ENCODE measurements around the gene NEURL3. TPM values are rescaled to one million over a fixed set of nuclear protein-coding genes. Genes with fewer than 3 reads are reported as not detected.

The NEURL3 gene
- total RNA-seq, 1 experiment from 2014 or later: not detected

DNA sequence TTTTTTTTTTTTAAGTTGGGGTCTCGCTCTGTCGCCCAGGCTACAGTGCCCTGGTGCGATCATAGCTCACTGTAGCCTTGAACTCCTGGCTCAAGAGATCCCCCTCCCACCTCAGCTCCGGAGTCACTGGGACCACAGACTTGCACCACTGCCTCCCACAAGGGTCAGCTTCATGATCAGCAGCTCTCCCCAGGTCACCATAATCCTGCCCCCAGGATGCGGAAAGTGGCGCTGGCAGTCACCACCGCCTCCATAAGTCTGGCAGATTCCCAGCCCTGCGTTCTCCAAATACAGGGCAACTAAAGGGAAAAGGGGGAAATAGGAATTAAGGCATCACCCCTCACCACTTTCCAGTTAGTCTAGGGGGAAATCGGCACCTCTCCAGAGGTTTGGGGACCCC, 26.2 kb upstream of the NEURL3 start:
- in situ Hi-C loops (cut with HindIII; ENCODE audit: low pct_unique_long_range_greater_than_20kb, low sequenced_read_pairs): loop anchor here (25.0 kb wide), 1 partner anchor 94 kb away; no protein-coding TSS in a partner anchor

DNA sequence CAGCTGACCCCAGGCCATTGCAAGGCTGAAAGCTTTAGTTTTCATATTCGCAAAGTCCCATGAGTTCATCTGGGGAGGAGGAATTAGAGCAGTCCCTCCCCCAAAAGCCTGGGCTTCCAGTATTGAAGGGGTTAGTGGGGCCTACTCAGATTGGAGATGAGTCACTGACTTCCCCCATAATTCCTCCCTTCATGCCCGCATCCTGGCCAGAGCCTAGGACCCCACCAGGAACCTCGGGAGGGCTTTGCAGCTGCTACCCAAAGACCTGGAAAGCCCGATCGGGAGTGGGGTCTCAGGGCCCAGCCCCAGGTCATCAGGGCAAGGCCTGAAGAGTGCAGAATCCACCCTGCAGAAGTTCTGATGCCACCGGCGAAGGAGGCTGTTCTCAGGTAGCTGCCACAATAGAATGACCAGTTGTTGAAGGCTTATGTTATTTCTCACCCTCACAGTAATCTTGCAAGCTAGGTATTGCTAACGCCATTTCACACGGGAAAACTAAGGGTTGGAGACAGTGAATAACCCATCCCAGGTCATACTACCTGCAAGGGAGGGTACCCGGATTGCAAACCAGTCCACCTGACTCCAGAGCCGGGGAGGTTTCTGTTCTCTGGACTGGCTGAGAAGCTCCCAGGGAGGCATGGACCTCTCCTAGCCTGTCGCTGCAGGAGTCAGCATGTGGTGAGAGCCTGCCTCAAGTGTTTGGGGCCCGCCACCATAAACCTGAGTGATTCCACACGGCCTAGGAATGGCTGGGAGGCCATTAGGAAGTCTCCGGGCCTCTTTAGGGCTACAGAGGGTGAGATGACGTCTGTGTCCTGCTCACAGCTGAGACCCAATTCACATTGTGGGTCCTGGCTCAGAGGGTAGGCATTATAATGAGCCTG, 25.6 kb upstream of the NEURL3 start:
- in situ Hi-C loops (cut with HindIII; ENCODE audit: low pct_unique_long_range_greater_than_20kb, low sequenced_read_pairs): loop anchor here (25.0 kb wide), 1 partner anchor 93 kb away; no protein-coding TSS in a partner anchor
- no peak for DNase-seq (ENCODE audit: low read depth, low spot score)

More for the DNA sequence above, 26.2 kb upstream of the NEURL3 start:
- no peak for DNase-seq (ENCODE audit: low read depth, low spot score)

DNA sequence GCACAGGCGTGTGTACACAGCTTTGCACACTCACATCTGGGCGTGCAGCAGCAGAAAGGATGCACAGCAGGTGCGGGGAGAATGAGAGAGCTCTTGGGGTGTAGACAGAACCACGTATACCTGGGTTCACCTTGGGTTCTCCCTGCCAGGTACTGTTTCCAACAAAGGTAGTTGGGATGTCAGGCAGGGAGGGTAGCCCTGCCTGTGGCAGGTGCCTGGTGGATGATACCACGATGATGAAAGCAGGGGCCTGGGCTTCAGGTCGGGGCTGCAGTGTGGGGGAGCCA, 24.9 kb upstream of the NEURL3 start:
- no peak for DNase-seq (ENCODE audit: low read depth, low spot score)
- in situ Hi-C loops (cut with HindIII; ENCODE audit: low pct_unique_long_range_greater_than_20kb, low sequenced_read_pairs): loop anchor here (25.0 kb wide), 1 partner anchor 93 kb away; no protein-coding TSS in a partner anchor

DNA sequence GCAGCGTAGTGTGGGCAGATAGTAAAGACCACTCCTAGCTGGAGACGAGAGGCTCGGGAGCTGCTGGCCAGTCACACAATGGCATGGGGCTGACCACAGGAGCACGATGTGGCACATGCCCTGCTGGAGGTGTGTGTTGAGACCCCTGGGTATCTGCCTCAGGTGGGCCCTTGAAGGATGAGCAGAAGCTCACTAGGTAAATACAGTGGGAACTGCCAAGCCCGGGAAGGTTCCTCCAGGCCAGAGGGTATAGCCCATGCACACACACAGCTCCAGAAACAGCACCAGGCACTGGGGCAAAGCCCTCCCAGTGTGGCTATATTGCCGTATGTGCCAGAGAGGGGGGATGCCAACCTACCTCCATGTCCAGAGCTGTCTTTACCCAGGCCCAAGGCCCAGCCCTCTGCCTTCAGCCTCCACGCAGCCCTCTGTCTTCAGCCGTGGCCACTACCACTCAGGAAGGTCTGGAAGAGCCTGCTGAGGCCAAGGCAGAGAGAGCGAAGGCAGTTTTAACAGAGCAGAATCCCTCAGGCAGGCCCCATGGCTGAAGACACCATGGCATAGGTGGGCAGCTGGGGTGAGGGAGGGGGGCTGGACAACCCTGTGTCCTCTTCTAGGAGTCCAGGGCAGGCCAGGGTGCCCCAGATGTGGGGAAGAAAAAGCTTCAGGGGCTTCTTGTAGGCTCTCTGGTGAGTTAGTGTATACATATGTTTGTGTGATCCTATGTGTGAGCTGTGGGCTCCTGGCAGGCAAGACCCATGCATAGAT, 24.4 kb upstream of the NEURL3 start:
- in situ Hi-C loops (cut with HindIII; ENCODE audit: low pct_unique_long_range_greater_than_20kb, low sequenced_read_pairs): loop anchor here (25.0 kb wide), 1 partner anchor 92 kb away; no protein-coding TSS in a partner anchor
- DNase-seq (ENCODE audit: low read depth, low spot score): no peak

DNA sequence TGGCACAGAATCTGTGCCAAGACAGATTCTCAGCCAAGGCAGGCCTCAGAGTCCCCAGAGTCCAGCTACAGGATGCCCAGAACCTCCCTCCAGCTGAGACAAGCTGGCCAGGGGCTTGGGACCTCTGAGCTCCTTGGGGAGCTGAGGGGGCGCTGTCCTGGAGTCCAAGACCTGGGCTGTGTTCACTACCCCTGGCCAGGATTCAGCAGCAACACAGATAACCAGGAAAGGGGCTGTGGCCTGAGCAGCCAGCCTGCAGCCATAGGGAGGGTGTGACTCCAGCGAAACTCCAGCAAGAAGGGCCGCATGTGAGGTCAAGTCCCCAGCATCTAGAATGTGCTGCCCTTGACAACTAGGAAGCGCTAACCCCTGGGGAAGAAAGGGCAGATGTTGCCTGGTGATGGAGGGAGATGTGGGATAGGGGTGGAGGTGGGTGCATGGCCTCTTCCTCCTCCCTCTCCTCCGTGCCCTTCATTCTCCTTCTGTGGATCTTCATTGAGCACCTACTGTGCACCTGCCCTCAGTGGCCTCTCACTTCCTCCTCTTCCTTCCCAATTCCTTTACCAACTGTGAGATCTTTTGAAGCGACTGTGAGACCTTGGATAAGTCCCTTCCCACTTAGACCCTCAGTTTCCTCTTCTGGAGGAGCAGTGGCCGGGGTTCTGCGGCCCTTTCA, 23.7 kb upstream of the NEURL3 start:
- in situ Hi-C loops (cut with HindIII; ENCODE audit: low pct_unique_long_range_greater_than_20kb, low sequenced_read_pairs): loop anchor here (25.0 kb wide), 1 partner anchor 92 kb away; no protein-coding TSS in a partner anchor
- no peak for DNase-seq (ENCODE audit: low read depth, low spot score)

DNA sequence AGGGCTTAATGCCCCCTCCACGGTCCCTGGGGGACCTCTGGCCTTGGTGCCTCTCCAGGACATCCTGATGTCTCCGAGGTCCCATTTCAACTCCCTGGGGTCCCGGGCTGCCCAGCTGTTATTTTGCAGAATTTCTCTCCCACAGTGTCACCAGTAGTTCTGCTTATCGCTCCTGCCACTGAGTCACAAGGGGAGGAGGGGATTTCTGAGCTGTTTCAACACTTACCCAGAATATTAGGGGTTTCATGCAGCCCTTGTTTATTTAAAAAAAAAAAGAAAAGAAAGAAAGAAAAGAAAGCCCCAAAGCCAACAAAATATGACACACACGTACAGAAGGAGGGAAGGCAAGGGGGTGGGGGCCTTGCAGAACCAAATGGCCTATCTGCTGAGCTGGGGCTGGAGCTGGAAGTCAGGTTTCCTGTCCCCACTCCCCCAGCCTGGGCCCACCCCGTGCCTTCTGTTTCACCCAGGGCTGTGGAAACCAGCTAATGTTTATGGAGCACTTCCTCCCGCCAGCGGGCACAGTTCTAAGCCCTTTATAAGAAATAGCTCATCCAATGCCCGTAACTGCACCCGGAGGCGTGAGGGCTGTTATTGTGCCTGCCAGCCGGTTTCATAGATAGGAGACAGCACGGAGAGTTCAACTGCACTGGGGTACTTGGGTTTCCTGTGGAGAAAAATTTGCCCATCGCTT, 23.0 kb upstream of the NEURL3 start:
- in situ Hi-C loops (cut with HindIII; ENCODE audit: low pct_unique_long_range_greater_than_20kb, low sequenced_read_pairs): loop anchor here (25.0 kb wide), 1 partner anchor 91 kb away; no protein-coding TSS in a partner anchor
- no peak for DNase-seq (ENCODE audit: low read depth, low spot score)

DNA sequence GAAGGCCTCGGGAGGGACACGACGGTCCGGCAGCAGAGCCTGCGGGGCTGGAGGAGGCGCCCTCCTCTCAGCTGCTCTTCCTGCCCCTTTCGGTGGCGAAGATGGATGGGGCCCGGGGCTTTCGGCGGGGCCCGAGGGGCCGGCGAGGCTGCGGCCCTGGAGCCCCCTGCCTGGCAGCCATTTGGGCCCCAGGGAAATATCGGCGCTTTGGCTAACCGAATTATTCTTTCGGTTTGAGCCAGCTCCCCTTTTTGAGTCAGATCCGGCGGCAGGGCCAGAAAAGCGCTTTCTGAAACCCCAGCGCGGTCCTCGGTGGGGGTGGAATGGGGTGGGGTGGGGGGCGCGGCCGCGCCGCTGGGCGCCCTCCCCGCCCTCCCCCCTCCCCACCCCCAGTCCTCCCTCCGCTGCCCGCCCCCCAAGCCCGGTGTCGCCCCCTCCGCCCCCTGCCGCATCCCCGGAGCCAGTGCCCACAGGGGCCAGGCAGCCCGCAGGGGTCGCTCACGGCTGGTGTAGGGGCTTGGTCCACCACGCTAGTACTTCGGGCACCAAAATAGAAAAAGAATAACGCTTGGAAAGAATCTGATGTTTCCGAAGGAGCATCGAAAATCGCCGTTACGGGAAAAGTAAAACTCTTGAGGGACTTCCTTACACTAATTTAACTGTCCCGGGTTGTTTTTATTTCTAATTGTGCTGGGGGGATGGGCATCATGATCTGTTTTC, 22.3 kb upstream of the NEURL3 start:
- no peak for DNase-seq (ENCODE audit: low read depth, low spot score)
- in situ Hi-C loops (cut with HindIII; ENCODE audit: low pct_unique_long_range_greater_than_20kb, low sequenced_read_pairs): loop anchor here (25.0 kb wide), 1 partner anchor 90 kb away; no protein-coding TSS in a partner anchor

DNA sequence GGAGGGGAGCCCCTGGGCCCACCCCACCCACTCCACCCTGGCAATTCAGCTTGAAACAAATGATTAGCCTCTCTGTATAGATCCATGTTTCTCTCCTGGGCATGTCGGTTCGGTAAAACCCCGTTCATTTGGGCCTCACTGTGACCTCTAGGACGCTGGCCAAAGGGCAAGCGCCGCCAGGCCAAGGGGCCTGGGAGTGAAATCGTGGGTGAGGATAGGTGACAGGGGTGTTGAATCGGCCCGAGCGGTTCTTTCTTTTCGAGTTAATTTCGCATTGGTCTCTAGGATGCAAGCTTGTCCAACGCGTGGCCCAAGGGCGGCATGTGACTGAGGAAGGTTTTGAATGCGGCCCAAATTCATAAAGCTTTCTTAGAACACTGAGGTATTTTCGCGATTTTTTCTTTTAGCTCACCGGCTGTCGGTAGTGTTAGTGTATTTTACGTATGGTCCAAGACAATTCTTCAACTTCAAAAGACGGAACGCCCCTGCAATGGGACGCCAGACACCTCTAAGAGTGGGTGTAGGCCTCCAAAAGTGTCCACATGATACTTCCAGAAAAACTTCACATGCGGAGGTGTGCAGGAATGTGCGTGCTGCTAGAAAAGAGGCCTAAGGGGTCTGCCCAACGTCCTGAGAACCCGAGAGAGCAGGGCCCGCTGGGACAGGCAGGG, 21.6 kb upstream of the NEURL3 start:
- in situ Hi-C loops (cut with HindIII; ENCODE audit: low pct_unique_long_range_greater_than_20kb, low sequenced_read_pairs): loop anchor here (25.0 kb wide), 1 partner anchor 89 kb away; no protein-coding TSS in a partner anchor
- DNase-seq (ENCODE audit: low read depth, low spot score): no peak

DNA sequence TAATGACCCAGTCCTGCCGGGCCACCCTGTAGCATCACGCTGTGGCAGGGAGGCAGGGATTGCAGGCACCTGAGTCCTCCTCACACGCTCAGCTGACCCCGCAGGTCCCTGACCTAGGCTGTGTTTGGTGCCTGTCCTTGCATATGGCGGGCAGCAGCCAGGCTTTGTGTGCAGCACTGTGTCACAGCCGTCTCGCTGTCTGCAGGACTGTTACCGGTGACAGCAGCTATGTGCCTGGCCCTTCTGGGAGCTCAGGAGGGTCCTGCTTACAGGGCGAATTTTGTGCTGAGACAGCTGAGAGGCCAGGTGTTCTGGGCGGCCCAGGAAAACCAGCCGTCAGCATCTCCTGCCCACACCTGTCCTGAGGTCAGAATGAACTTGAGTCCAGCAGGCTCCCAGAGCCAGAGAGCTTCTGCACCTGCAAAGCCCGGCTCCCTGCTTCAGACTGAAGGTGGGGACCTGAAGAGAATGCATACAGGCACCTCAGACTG, 21.0 kb upstream of the NEURL3 start:
- no peak for DNase-seq (ENCODE audit: low read depth, low spot score)
- in situ Hi-C loops (cut with HindIII; ENCODE audit: low pct_unique_long_range_greater_than_20kb, low sequenced_read_pairs): loop anchor here (25.0 kb wide), 1 partner anchor 89 kb away; no protein-coding TSS in a partner anchor

DNA sequence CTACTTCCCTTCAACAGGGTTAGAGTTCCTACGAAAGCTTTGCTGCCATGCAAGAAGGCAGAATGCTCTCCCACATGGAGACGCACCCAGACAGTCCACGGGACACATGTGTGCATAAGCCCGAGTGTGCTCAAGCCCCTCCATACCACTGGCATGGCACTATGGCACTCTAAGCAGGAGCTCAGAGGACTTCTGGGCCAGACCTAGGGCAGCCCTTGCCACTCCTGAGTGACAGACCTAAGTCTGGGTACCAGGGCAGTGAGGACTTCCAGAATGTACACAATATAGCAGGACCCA, 20.0 kb upstream of the NEURL3 start:
- DNase-seq (ENCODE audit: low read depth, low spot score): no peak
- in situ Hi-C loops (cut with HindIII; ENCODE audit: low pct_unique_long_range_greater_than_20kb, low sequenced_read_pairs): loop anchor here (25.0 kb wide), 1 partner anchor 88 kb away; no protein-coding TSS in a partner anchor

DNA sequence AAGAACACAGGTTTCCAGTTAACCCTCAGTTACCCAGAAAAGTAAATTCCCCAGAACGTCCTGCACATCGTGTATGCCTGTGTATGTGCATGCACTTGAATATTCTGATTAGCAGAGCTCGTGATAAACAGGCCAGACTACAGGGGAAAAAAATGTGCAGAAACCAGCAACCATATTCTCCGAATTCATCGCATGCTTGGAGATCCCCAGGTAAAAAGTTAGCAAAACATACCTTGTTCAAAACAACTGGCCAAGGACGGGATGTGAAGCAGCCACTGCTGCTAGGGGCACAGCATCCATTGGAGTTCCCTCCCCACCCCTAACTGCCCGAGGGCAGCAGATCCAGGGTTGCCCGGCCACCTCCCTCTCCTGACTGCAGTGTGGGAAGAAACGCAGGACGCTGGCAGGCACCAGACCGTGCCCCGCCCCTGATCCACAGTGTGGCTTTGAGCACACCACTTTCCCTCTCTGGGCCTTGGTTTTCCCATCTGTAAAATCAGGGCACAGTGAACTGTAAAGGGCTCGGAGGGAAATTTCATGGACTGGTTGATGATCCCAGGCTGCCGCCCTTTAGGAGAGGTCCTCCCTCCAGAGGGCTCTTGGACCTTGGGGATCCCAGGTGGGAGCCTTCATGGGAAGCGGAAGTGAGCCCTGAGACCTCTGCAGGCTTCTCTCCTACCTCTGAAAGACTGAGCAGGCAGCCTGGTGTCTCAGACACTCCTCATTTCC, 19.5 kb upstream of the NEURL3 start:
- no peak for DNase-seq (ENCODE audit: low read depth, low spot score)
- in situ Hi-C loops (cut with HindIII; ENCODE audit: low pct_unique_long_range_greater_than_20kb, low sequenced_read_pairs): loop anchor here (25.0 kb wide), 1 partner anchor 87 kb away; no protein-coding TSS in a partner anchor

DNA sequence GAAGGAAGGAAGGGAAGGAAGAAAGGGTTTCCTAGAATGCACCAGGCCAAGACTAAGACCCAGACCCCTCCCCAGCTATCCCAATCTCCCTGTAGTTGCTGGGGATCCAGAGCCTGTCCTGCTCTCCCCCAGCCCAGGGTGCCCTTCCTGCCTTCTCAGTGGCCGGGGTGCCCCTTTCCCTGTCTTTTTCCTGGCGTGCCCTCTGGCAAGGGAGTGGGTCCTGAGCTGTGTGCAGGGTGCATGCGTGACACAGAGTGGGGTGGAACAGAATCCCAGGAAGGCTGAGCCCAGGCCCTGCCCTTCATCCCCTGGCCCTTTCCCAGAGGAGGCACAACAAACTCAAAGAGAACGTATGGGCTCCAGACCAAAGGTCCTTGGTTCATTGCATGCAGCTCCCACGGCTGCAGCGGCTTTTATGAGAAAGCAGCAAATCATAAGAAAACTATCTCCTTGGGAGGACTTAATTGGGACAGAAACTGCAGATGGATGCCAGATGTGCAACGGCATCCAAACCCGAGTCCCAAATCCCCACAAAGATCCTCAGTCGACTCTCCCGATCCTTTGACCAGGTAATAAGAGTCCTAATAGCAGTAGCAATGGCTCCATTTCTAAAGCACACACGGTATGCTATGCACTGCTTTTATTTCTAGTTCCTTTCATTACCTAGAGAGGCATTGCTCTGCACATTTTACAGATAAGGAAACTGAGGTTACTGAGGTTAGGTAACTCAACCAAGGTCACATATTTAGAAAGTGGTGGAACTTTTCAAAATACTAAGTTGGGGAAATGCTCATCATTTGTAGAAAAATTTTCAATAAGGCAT, 18.7 kb upstream of the NEURL3 start:
- no peak for DNase-seq (ENCODE audit: low read depth, low spot score)
- in situ Hi-C loops (cut with HindIII; ENCODE audit: low pct_unique_long_range_greater_than_20kb, low sequenced_read_pairs): no loop called here

DNA sequence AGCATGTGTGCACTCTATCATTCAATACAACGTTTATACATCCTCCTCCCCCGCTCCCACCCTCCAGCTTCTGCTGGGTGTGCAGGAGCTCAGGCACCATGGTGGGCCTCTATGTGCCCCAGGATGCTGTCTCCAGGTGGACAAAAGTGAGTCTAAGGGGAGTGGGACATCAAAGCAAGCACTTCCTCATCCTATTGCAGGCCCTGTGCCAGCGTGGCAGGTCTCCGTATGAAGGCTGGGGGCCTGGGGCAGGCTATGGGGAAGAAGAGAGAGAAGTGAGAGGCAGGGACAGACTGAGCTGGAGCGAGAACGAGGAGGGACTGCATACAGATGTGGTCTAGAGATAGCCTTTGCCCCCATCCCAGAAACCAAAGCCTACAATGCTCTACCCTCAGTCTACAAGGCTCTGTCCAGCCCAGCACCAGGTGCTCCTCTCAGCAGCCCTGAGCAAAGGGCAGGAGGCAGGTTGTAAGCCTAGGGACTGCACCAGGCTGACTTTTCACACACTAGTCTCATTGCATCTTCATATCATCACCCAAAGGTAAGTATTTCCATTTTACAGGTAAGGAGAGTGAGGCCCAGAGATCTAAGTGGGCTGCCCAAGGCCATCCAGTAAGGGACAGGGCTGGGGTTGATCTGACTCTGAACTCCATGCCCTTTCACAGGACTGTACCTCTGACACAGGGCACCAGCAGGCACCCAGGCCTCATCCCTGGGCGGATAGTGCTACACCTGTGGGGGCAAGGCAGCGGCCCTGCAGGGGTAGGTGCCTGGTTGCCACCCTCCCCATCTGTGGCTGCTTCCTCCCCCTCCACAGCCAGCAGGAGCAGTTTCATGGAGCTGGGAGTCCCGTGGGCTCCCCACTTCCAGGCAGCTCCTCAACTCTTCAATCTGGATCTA, 17.4 kb upstream of the NEURL3 start:
- in situ Hi-C loops (cut with HindIII; ENCODE audit: low pct_unique_long_range_greater_than_20kb, low sequenced_read_pairs): no loop called here
- no peak for DNase-seq (ENCODE audit: low read depth, low spot score)

DNA sequence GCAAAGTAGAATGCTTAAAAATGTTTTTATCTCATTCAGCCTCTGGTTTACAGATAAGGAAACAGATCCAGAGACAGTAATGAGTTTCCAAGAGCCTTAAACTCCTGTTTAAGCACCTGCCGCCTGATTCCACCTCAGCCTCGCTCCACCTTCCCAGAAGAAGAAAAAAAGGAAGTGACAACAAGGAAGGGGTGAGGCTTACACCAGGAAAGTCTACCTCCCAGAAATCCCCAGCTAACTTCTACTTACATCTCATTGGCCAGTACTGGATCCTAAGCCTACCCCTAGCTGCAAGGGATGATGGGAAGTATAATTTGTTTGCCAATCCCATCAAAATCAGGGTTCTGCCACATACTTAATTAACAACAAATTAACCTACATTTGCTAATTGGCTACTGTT, 16.1 kb upstream of the NEURL3 start:
- no peak for DNase-seq (ENCODE audit: low read depth, low spot score)
- in situ Hi-C loops (cut with HindIII; ENCODE audit: low pct_unique_long_range_greater_than_20kb, low sequenced_read_pairs): no loop called here
